Stimulated activated CD4-positive, alpha-beta T cell treated with anti-CD3 and anti-CD28 coated beads, Interleukin-4, amount 100 ng/mL, for 48 hours (primary cell): ENCODE measurements around the gene HSD3B1.
"Not testable (repeated sequence)": the region's sequence is repeated elsewhere in the genome, so short reads cannot be mapped to it uniquely, and the experiment has no call there.

ENCODE experiments used
- DNase-seq, 2 donors: peaks; one replicate each; pipeline ENCODE4 v3.0.0-alpha.2; 2020; ENCODE audit warnings: low read depth in 2 of 2

The HSD3B1 gene

GRCh38 chr1:119490925-119491324 lies 16.1 kb upstream of the HSD3B1 start:
- DNase-seq, result no peak

DNA sequence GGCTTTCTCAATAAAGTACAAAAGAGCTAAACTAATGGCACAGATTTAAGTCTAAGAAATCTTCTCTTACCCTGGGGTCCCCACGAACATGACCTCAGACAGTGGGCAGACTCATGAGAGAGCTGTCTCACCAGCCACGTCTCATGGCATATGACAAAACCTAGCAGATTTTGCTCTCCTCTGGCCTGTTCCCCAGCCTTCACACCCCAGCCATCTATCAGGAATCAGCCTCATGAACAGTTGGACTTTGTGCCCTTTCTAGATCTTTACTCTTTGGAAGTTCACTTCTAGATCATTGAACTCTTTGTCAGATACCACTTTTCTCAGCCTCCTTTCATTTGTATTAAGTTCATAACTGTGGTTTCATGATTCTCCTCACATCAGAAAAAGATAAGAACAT lies 14.2 kb upstream of the HSD3B1 start:
- no peak for DNase-seq

DNA sequence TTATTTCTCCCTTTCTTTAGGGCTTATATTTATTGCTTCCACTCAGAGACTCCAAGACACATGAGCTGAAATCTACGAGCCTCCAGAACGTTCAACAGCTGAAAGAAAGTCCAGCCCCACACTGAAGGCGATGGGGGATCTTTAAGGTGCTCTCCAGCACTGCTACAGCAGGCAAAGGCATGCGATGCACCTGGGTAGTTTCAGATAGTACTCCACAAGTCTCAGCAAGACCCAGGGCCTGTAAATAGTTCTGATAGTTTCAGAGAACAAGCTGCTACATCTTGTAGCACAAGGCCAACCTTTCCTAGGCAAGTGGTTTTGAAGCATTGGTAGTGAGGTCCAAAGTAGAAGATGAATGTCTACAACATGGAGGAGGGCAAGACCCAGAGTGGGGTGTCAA lies 2.2 kb upstream of the HSD3B1 start:
- no peak for DNase-seq

GRCh38 chr1:119510046-119510445 lies 3.0 kb downstream of the HSD3B1 start:
- DNase-seq, result no peak

DNA sequence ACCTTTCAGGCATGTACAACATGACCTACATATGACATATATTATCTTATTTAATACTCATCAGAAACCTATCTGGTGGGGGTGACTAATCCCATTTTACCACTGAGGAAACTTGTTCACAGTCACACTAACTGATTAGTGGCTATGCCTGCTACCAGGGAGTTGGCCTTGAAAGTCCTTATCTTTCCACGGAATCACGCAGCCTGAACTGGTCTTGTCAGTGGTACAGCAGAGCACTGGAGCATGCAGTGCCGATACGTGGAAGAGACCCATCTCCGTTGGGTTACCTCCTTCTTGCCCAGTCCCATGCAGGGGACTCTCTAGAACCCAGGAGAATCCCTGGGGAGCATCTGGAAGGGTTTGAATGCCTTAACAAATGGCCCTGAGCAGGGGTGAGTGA lies 8.2 kb downstream of the HSD3B1 start:
- no peak for DNase-seq

- no peak for DNase-seq
These were observed 9.2 kb downstream of the HSD3B1 start for GRCh38 chr1:119516247-119516646.

DNA sequence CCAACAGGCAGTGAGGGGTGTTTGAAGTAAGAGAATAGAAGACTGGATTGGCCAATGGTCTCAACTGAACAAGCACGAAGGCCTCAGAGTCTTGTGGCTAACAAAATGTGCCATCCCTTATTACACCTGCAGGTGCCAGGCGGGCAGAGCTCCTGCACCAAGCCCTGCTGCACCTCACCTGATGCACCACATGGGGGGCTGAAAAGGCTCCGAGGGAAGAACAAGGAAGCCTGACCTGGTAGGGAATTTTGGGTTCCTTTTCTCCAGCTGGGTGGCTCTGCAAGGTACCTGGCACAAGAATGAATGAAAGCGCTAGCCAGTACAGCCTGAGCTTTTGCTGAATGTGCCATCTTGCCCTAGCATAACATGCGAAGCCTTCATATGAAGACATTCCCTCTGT lies 9.7 kb downstream of the HSD3B1 start:
- no peak for DNase-seq

DNA sequence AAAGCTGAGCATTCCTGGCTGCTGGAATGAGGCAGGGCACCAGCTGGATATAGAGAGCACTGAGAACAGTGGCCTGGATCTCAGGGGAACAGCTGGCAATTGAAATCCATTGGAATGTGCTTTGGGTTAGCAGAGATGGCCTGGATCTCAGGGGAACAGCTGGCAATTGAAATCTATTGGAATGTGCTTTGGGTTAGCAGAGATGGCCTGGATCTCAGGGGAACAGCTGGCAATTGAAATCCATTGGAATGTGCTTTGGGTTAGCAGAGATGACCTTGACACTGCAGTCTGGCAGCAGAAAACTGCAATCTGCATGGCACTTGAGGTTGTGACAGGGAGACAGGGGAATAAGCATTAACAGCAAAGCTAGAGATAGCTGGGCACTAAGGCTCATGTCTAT lies 10.7 kb downstream of the HSD3B1 start:
- not testable (repeated sequence) for DNase-seq

- DNase-seq, result no peak
These were observed 24.8 kb downstream of the HSD3B1 start for GRCh38 chr1:119531606-119532323.

DNA sequence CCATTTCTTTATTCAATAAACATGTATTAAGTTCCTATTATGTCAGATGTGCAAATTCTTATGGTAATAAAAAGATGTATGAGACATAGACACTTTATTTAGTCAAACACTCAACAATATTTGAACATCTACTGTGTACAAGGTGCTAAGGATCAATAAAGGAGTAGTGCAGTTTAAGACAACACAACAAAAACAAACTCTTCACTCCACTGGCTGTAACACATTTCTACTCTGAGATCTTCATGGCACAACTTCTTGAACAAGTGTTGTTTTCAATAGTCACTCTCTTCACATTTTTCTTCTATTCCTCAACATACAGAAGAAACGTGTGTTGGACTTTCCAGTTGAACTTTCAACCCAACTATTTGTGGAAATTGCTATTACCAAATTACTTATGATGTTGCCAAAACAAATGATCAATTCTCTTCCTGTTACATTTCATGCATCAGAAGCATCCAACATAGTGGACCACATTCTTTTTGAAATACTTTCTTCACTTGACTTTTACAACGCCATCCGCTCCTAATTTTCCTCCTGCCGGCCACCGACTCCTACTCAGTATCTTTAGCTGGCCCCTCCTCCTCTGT lies 25.4 kb downstream of the HSD3B1 start:
- no peak for DNase-seq

DNA sequence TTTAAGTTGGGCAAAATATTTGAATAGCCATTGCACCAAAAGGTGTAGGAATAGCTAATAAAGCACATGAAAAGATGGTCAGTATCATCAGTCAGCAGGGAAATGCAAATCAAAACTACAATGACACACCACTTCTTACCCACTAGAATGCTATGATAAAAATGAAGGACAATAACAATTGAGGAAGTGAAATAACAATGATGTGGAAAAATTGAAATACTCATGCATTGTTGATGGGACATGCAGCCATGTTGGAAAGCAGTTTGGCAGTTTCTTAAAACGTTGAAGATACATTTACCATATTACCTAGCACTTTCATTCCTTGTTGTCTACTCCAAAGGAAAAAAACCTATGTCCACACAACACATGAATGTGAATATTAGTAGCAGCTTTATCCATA lies 28.4 kb downstream of the HSD3B1 start:
- no peak for DNase-seq

DNA sequence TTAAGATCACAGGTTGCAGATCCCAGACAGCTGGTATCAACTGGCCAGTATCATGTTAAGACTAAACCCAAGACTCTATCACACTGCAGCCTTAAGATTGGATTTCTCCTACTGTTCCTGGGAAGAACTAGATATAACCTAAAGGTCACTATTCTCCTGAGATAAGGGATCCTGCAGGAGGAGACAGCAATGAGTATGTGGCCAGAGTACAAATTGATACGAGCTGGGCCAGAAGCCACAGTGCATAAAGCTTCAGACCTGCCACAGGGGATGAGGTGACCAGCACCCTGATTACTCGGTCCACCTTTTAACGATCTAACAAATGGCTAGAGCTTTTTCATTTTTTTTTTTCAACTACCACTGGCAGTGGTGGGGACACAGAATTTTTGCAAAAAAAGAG lies 31.0 kb downstream of the HSD3B1 start:
- no peak for DNase-seq

GRCh38 chr1:119539636-119540035 lies 32.6 kb downstream of the HSD3B1 start:
- no peak for DNase-seq

DNA sequence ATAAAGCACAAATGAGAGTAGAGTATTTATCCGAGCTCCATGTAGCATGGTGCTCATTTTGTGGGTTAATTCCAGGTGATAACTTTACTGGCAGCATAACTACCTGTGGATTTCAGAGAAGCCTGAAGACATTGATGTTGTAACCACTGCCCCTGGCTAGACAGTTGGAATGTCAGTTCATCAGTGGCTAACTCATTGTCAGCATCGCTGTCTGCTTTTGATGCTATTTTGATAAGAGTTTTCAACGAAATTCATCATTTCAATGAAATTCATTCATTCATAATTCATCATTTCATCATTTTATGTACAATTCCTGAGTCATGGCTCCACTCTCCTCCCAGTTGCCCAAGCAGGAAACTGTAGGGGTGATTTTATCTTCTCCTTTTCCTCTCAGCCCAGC lies 34.4 kb downstream of the HSD3B1 start:
- DNase-seq, result no peak

GRCh38 chr1:119542492-119542946 lies 35.5 kb downstream of the HSD3B1 start:
- no peak for DNase-seq

- DNase-seq, result no peak
These were observed 37.3 kb downstream of the HSD3B1 start for GRCh38 chr1:119544165-119544762.

- DNase-seq, result no peak
These were observed 39.6 kb downstream of the HSD3B1 start for GRCh38 chr1:119546641-119547040.

GRCh38 chr1:119547306-119547705 lies 40.3 kb downstream of the HSD3B1 start:
- DNase-seq, result no peak

DNA sequence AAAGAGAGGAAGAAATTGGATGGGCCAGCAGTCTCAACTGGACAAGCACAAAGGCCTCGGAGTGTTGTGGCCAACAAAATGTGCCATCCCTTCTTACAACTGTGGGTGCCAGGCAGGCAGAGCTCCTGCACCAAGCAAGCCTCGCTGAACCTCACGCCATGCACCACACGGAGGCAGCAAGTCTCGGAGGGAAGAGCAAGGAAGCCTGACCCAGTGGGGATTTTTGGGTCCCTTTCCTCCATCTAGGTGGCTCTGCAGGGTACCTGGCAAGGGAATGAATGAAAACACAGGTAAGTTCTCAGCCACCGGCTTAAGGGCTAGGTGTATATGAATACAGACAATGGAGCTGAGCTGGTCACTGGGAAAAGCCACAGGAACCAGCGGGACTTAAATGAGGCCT lies 40.8 kb downstream of the HSD3B1 start:
- no peak for DNase-seq

DNA sequence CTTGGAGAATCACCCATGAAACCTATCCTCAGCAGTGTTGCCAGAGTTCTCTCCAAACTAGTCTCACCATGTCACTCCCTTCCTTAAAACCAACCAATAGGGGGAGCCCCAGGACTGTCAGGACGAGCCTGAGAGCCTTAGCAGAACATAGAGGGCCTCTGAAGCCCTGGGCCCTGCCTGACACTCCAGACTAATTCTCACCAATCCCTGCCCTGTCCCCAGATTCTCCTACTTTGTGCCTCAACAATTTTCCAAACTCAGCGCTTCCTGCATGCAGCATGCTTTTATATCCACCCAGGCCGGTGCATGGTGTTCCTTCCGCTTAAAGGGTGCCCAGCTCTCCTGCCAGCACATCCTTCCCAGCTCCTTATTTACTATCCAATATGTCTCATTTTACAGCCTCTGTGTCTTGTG lies 42.7 kb downstream of the HSD3B1 start:
- no peak for DNase-seq

GRCh38 chr1:119550381-119550780 lies 43.4 kb downstream of the HSD3B1 start:
- DNase-seq, result no peak

- no peak for DNase-seq
These were observed 44.2 kb downstream of the HSD3B1 start for GRCh38 chr1:119551218-119551617.

- DNase-seq, result not testable (repeated sequence)
These were observed 45.6 kb downstream of the HSD3B1 start for GRCh38 chr1:119552656-119553055.
